Measurements from ENCODE around the gene DCTN2.
"Not testable (repeated sequence)": the region's sequence is repeated elsewhere in the genome, so short reads cannot be mapped to it uniquely, and the experiment has no call there.

Gene DCTN2

GRCh38 chr12:57515408-57515933 lies 31.5 kb downstream of the DCTN2 start:
- DNase-seq (ENCODE audit: low read depth in 3 of 3), result no peak

- no peak for DNase-seq (ENCODE audit: low read depth in 3 of 3)
Measured at GRCh38 chr12:57514720-57515407, 32.1 kb downstream of the DCTN2 start.

- DNase-seq (ENCODE audit: low read depth in 3 of 3), result not testable (repeated sequence)
Measured at GRCh38 chr12:57514246-57514645, 32.7 kb downstream of the DCTN2 start.

- not testable (repeated sequence) for DNase-seq (ENCODE audit: low read depth in 3 of 3)
Measured at GRCh38 chr12:57513677-57514076, 33.3 kb downstream of the DCTN2 start.

GRCh38 chr12:57513266-57513665 lies 33.7 kb downstream of the DCTN2 start:
- DNase-seq (ENCODE audit: low read depth in 3 of 3), result no peak

- no peak for DNase-seq (ENCODE audit: low read depth in 3 of 3)
Measured at GRCh38 chr12:57512665-57513064, 34.3 kb downstream of the DCTN2 start.

GRCh38 chr12:57511588-57512325 lies 35.2 kb downstream of the DCTN2 start:
- DNase-seq (ENCODE audit: low read depth in 3 of 3), result no peak

- no peak for DNase-seq (ENCODE audit: low read depth in 3 of 3)
Measured at GRCh38 chr12:57511161-57511560, 35.8 kb downstream of the DCTN2 start.

GRCh38 chr12:57507796-57508195 lies 39.2 kb downstream of the DCTN2 start:
- not testable (repeated sequence) for DNase-seq (ENCODE audit: low read depth in 3 of 3)

GRCh38 chr12:57506541-57506940 lies 40.5 kb downstream of the DCTN2 start:
- not testable (repeated sequence) for DNase-seq (ENCODE audit: low read depth in 3 of 3)

- DNase-seq (ENCODE audit: low read depth in 3 of 3), result not testable (repeated sequence)
Measured at GRCh38 chr12:57502311-57502969, 44.6 kb downstream of the DCTN2 start.

- DNase-seq (ENCODE audit: low read depth in 3 of 3), result no peak
Measured at GRCh38 chr12:57500213-57500612, 46.8 kb downstream of the DCTN2 start.

GRCh38 chr12:57498571-57498970 lies 48.4 kb downstream of the DCTN2 start:
- no peak for DNase-seq (ENCODE audit: low read depth in 3 of 3)

- no peak for DNase-seq (ENCODE audit: low read depth in 3 of 3)
Measured at GRCh38 chr12:57498132-57498502, 48.9 kb downstream of the DCTN2 start.

GRCh38 chr12:57497223-57498131 lies 49.5 kb downstream of the DCTN2 start:
- DNase-seq (ENCODE audit: low read depth in 3 of 3), result no peak

GRCh38 chr12:57496822-57497221 lies 50.2 kb downstream of the DCTN2 start:
- DNase-seq (ENCODE audit: low read depth in 3 of 3), result no peak

GRCh38 chr12:57495051-57495701 lies 51.8 kb downstream of the DCTN2 start:
- DNase-seq (ENCODE audit: low read depth in 3 of 3), result not testable (repeated sequence)

- DNase-seq (ENCODE audit: low read depth in 3 of 3), result no peak
Measured at GRCh38 chr12:57491393-57492280, 55.4 kb downstream of the DCTN2 start.

- no peak for DNase-seq (ENCODE audit: low read depth in 3 of 3)
Measured at GRCh38 chr12:57490126-57490525, 56.9 kb downstream of the DCTN2 start.

GRCh38 chr12:57489157-57489641 lies 57.8 kb downstream of the DCTN2 start:
- no peak for DNase-seq (ENCODE audit: low read depth in 3 of 3)

All from stimulated activated CD4-positive, alpha-beta T cell treated with anti-CD3 and anti-CD28 coated beads, TNF-alpha, amount 100 ng/mL, for 48 hours (primary cell).